G401 (cell line): ENCODE results near the gene ZIC4. TPM values are rescaled to one million over a fixed set of nuclear protein-coding genes. Genes with fewer than 3 reads are reported as not detected.

ENCODE experiments used
- DNase-seq: peaks from one replicate; pipeline ENCODE4 v3.0.0-alpha.2; 2015; ENCODE audit warnings: low spot score
- in situ Hi-C: cut with HindIII; loops from 2 replicates; pipeline ENCODE4 v1.10.0; 2016; ENCODE audit warnings: low sequenced_read_pairs, mixed read lengths
- total RNA-seq: library from RNA; depleted of rRNA; stranded (reverse); fragments of >200 nt; shearing (Covaris generic); gene quantifications from 2 replicates; pipeline ENCODE4 v1.2.3, GENCODE V29; 2014

Gene ZIC4
- total RNA-seq, 1 experiment from 2014 or later, result not detected

DNA sequence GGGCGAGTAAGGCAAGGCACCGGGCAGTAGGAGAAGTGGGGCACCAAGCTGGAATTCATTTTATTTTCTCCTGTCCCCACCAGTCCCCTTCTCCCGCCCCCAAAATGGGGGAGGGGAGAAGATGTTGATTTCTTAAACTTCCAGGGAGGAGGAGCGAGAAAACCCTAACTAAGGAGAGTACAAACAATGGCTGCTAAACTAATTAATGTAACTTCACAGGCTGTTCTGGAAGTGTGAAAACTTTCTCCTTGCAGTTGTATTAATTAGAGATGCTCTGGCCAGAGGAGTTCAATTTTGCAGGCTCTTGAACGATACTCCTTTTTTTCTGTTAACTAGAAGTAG lies 11.5 kb downstream of the ZIC4 start:
- DNase-seq, result no peak
- in situ Hi-C loops, result no loop called here

DNA sequence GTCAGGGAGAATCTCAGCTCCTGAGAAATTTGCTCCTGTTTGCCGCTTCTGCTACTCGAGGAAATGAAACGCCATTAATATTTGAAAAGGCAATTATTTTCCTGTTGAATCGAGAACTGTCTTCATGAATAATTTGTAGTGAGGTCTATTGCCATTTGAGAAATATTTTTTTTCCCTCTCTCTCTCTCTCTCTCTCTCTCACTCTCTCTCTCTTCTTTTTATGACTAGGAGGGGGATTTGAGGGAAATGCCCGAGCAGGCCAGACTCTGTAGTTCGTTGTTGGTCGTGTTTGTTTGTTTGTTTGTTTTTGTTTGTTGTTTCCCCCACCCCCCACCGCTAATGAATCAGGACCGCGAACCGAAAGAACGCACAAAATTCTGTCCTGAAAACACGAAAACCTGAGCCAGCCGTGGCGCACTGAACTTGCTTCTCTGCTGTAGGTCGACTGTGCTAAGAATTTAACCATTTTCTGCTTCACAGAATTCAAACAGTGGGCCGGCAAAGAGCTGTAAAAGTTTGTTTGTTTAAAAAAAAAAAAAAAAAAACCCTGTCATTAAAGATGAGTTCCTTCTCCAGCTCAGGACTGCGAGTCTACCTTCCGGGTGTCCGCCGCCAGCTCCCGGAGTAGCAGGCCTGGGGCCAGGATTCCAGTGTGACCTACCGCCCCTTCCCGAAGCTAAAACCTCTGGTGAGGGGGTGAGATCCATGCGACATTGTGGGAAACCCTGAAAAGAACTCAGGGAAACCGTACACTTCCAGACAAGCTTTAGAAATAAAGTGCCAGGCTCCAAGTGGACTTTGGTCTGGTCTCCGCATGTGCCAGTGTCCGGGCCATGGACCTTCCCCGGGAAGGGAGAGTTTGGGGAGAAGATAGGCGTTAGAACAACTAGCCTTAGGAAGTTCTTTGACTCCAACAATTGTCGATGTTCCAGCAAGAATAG lies 12.1 kb downstream of the ZIC4 start:
- no peak for DNase-seq
- in situ Hi-C loops, result no loop called here

DNA sequence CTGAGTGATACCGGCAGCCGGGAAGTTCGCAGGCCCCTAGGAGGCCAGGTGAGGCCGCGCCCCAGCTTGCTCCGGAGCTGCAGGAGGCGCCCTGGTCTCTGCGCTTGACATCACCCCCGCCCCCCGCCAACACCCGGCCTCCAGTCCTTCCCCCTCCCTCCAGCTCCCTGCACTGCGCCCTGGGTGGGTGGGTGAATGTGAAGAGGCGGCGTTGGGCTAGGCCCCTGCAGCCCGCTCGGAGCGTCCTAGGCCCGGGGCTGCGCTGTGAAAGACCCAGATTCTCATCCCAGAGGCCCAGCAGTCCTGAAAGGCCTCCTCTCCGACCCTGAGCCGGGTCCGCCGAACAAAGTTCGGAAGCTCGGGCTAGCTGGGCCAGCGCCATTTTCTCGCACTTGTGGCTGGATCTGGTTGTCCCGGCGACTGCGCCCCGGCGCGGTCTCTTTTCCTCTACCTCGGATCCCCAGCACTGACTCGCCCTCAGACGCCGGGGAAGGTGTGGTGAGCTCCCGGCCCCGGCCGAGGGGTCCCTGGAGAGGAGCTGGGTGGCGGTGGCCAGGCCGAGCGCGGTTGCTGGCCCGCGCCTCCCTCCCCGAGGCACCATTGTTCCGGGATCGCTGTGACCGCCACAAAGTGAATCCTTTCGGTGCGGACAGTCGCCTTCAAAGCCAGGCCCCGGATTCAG lies 12.9 kb downstream of the ZIC4 start:
- in situ Hi-C loops, result no loop called here

DNA sequence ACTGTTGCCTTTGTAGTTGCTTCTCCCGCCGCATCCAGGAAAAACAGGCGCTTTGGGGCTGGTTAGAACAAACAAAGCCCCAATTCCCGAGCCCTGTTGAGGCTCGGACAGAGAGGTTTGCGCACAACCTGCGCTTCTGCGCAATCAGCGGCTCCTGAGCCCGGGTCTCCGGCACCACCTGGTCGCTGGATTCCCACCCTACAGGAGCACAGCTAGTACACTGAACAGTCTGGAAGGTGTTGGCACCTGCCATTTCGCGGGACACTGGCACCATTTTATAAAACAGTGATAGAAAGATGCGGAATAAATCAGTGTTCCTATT lies 13.8 kb downstream of the ZIC4 start:
- in situ Hi-C loops, result no loop called here
- no peak for DNase-seq

More for the DNA sequence above, 12.9 kb downstream of the ZIC4 start:
- peak; percentile 80 for DNase-seq

DNA sequence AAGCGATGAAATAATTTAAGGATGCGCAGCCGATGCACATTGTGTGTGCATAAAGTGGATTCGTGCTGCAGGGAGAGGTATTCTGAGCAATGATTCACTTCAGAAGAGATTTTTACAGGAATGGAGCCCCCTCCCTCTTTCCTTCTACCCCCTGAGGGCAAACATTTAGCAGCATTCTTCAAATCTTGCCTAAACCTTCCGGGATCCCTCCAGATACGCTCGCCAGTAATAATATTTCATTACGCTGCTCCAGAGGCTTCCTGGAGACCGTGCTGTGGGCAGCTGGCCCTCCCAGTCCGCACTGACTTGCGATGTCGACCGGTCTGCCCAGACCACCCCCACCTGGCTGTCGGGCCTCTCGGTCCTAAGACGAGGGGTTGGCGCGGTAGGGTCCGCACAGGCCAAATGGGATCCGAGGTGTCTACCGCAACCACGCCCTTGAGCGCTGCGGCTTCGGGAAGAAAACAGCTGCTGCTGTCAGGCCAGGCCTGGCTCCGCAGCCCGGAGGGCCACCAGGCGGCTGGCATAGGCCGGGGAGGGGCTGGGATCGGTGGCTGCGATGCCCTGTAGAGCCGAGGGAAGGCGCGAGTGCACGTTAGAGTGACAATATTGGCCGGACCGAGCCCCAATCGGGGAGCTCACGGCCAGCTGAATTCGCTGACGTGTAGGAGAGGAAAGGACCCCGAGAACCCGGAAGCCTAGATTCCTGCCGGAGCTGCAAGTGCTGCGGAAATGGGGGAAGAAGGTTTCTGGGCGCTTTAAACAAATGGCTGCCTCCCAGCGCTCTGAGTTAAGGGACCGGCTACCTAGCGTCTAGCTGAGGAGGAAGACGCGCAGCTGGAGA lies 14.3 kb downstream of the ZIC4 start:
- DNase-seq, result peak; percentile 98

DNA sequence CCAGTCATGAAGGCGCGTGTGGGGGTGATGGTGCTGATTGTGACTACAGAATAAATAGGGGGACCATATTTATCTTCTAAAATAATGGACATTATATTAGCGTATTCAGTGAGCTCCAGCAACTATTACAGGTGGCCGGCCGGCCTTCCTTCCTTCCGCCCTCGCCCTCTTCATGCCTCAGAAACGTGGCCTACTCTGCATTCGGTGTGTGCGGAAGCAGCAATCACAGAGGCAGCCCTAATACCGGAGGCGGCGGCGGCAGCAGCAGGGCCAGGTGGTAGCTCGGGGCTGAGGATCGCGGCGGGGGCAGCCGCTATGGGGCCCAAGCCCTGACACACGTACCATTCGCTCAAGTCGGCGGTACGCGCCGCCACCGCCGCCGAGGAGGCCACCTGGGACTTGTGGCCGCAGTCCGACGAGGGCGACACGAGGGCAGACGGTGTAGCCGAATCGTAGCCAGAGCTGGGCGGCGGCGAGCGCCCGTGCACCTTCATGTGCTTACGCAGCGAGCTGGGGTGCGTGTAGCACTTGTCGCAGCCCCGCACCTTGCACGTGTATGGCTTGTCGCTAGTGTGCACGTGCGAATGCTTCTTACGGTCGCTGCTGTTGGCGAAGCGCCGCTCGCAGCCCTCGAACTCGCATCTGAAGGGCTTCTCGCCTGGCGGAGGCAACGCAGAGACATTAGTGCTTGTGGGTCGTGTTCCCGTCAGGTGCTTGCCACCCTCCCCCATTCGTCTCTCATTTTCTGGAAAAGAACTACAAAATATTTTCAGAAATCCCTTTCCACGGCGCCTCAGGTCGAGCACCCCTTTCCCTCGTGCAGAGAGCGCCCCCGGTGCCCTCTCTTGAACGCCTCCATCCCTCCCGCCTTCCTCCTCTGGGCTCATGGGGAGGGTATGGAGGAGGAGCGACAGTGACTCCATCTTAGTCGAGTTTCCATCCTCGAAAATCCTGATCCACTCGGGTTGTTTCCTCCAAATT lies 15.5 kb downstream of the ZIC4 start:
- peak; percentile 84 for DNase-seq

More for the DNA sequence above, 14.3 kb downstream of the ZIC4 start:
- in situ Hi-C loops, result no loop called here

DNA sequence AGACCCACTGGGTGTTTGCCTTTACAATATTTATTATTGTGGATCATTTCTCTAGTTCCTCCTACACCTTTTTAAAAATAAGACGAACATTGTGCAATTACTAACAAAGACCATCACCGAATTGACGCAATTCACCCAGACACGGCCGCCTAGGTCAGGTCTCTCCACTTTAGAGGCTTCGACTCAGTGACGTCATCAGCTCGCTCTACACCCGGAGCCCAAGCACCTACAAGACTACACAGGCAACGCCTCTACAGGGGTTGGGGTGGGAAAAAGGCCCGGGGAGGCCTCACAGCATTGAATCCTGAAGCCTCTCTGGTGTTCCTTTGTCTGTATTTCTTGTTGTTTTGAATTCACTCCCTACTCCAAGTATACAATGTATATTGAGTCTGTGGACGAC lies 16.6 kb downstream of the ZIC4 start:
- peak; percentile 77 for DNase-seq
- in situ Hi-C loops, result no loop called here

More for the DNA sequence above, 15.5 kb downstream of the ZIC4 start:
- in situ Hi-C loops, result no loop called here

DNA sequence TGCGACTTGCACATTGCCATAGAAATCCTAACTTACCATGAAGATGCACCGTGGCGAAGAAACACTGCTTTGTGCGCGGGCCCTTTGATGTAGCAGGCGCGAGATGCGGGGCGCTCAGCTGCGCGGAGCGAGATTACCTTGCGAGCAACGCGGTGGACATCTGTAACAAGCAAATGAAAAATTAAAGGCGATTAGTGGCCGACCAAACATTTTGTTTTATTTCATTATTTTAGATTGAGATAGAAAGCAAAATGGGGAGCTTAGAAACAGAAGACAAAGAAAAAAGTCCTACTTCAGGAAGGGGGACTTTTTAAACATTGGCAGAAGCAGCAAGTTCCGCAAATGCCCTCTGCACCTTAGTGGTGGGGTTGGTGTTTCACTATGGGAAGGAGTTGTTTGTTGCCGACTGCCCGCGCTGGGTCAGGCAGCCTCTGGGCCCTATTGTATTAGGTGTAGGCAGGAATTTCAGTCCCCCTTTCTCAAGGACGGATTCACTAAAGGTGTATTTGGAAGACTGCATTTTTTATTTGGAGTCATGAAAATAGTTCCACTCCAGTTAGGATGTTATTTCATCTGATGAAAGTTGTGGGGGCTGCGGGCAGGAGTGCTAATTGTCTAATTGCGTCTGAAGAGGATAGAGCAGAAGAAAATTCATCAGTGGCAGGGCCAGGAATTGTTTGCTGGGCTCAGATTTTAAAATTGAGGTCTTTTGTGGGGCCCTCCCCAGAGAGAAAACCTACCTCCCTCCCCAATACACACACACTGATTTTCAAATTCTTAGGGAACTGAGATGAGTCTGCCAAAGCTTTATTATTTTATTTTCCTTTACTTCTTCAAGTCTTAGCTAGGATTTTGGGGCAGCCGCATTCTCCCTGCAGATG lies 17.4 kb downstream of the ZIC4 start:
- in situ Hi-C loops, result no loop called here
- peak; percentile 74 for DNase-seq

DNA sequence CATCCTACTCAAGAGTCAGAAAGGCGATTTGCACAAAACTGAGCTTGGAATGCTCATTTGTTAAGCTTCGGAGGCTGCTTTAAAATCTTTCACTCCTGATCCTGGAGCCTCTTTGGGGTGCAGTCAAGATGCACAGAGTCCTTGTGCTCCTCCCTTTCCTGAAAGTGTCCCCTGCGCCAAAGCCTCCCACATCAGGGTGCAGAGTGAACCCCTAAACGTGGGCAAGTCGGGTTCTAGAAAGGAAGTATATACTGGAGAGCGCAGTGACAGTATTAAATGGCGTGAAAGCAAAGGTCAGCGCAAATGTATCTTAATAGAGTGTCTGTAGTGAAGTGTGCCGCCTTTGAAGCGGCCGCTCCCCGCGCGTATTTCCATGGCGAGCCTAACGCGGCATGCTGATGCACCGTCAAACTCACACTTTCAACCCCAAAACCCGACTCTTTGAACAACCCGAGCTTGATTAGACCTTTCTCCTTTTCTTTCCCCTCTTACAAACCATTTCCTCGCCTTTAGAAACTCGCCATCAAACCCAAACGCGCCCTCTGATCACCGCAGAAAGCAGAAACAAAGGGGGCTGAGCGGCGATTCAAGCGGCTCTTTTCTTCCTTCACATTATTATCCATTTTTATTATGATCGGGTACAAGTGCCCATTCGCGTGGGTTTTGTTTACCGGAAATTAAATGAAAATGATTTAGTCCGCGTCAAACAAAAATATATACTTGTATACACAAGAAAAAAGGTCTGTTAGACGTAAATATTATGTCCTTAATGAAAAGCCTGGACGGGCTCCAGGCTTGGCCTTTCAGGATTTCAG lies 18.3 kb downstream of the ZIC4 start:
- DNase-seq, result peak; percentile 75
- in situ Hi-C loops, result no loop called here

DNA sequence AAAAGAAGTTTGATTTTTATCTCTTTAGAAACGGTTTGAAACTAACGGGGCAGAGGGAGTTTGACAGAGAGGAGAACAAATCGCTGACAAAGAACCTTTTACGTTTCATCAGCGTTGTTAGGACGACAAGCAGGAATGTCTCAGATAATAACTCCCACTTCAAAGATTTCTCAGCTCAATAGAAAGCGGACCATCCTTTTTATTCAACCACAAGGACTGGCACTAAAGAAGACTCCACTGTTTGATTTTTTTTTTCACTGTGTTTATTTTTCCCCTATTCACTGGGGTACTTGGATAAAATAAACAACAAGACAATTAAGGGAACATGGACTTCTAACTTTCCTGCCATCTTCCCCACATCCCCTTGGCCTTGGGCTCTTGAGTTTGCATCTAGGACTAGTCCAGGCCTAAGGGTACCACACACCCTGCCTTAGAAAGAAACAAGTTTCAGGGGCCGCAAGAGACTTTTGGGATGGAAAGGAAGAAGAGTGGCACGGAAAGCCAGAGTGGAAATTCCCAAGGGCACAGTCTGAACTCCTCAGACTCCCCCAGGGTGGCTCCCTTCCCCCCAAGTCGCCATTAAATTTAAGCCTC lies 19.0 kb downstream of the ZIC4 start:
- in situ Hi-C loops, result no loop called here
- DNase-seq, result peak; percentile 62

DNA sequence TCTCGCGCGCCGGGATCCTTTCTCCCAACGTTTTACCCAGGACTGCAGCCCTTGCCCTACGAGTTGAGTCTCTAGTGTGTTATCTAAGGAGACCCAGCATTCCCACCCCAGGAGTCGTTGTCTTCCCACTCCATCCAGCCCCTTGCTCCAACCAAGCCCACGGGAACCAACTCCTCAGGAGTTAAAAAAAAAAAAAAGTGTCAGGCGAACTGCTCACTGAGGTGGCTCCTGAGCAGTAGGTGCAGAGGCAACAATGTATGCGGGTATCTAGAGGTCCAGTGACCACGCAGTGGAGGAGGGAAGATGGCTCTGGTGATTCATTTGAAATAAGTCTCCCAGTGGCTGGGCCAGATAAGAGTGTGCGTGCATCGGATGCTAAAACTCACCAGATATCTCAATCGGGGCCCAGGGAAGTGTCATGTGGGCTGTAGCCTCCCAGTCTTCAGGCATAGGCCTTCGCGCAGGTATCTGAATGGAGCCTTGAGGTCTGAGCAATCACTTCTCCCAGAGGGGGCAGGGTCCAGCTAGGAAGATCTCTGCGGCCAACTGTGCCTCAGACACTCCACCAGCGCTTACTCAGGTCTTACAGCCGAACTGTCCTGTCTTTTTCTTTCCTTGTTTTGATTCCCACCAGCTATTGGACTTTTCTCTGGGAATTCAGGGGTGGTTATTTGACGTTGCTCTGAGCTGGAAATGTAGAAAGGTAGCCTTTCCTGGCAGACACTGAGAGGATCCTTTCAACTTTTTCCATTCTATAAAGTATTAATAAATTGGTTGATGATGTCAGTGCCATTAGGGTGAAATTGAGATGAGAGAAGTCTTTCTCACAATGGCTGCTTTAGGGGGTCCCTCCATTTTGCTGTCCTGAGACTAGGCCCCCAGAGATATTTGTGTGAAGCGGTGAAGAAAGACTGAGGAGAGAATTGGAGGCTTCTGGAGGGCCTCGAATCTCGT lies 21.0 kb downstream of the ZIC4 start:
- no peak for DNase-seq
- in situ Hi-C loops, result no loop called here

DNA sequence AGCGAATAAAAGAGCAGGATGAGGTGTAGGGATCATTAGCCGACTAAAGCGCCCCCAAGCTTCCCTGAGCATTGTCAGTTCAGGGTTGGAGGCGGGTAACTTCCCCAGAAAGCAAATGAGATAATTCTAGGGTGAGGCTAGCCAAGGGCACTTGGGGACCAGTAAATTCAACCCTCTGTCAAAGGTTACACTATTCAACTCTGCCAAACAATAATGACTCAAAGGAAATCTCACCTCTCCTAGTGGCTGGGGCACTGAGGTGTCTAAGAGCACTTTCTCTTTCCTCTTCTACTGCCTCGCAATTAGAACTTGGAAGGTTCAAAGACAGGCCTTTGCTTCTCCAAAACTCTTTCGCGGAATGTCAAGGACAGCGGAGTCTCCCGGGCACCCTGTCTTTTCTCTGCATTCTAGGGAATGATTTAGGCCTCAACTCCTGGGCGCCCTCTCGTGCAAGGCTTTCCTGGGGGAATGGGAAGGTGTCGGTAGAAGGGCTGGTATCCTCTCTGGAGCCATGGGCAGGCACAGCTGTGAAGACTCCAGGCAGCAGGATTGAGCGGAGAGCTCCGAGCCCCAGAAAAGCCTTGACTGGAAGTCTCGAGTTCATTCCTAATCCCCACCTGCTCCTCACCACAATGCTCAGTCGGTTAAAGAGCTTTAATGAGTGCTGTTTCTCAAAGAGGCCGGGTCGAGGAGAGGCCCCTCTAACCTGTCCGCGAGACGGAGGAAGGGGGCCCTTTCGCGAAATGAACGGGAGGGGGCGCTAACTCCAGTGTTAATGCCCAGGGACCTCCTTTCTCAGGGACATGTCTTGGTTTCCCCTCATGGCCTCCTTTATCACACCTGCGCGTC lies 21.9 kb downstream of the ZIC4 start:
- in situ Hi-C loops, result no loop called here
- DNase-seq, result peak; percentile 19

DNA sequence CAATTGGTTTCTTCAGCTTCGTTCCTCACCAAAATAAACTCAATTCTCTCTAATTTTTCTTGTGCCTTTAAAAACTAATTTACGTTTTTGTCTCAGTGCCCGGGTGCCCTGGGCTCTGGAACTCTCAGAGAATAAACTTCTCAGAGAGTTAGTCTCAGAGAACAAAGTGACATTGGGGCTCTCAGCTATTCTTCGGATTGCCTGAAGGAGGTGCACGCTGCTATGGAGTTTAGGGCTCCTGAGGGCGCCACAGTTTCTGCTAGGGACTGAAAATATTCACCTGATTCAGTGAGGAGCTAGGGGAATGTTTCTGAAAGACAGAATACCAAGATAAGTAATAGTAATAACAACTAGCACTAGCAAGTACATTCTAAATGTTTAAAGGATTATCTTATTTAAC lies 22.7 kb downstream of the ZIC4 start:
- peak; percentile 45 for DNase-seq
- in situ Hi-C loops, result no loop called here

DNA sequence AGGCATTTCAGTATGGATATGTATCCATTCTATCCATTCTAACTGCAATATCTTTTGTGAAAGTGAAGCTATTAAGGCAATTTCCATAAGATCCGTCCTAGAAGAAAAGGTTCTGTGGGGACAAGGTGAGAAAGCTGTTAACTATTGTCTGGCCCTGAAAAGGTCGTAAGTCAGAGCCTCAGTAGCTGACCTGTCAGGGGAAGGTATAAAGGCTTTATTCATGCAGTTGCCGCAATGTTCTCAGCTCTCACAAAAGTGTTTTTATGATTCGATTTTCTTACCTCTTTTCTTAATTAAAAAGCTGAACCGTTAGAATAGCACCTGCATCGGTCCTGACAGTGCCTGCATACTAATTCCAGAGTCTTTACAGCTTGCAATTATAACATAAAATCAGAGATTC lies 24.7 kb downstream of the ZIC4 start:
- DNase-seq, result no peak
- in situ Hi-C loops, result no loop called here

DNA sequence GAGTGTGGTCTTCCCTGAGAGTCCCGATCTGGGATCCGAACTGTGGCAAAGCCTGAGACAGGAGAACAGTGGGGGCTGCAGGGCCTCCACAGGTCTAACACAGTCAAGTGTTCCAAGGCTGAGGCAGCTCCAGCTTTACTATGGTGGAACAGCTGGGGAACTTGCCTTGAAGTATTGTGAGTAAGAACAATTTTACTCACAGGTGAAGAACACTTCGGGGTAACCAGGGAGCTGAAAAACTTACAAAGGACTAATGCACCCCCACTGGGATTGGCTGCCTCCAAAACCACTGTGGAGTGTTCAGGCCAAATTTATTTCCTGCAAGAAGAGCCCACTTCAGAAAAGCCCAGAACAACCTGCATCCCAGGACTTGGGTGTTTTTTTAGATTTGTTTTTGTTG lies 25.4 kb downstream of the ZIC4 start:
- no peak for DNase-seq
- in situ Hi-C loops, result no loop called here
